HCT116 (cell line): ENCODE data around the gene DOK7. TPM values are rescaled to one million over a fixed set of nuclear protein-coding genes. Genes with fewer than 3 reads are reported as not detected.

ENCODE experiments used
- ATAC-seq: fragments of 200-7000 bp; cut with Tn5 transposase; 2 replicates; pipeline ENCODE4 v1.9.1; 2020; ENCODE audit warnings: mild to moderate bottlenecking, moderate library complexity
- BruUV-seq: library from RNA; stranded (reverse); fragments of 400-500 nt; replicated peaks from 2 replicates; lab custom pipeline; 2021; lab: Mats Ljungman, UMichigan
- CTCF ChIA-PET: fragments of 300-600 bp; sonication (Branson Sonifier 250); formaldehyde crosslinking; loops from one replicate; lab custom pipeline; 2021; ENCODE audit warnings: antibody characterized with exemption; lab: Charles Lee
- POLR2A ChIA-PET: fragments of 300-600, 350-600 bp; sonication (Branson Sonifier 250); formaldehyde crosslinking; loops from one replicate; lab custom pipeline; 2021; ENCODE audit warnings: antibody characterized with exemption; lab: Charles Lee
- RAD21 ChIA-PET, 2 experiments: fragments of 300-600 bp; sonication (Branson Sonifier 250); formaldehyde crosslinking; loops; one replicate each; lab custom pipeline; 2023; ENCODE audit warnings: low total read pairs in 2 of 2; ENCODE audit not compliant: uncharacterized antibody in 2 of 2, unreplicated experiment in 2 of 2, low non-redundant PET in 1 of 2; lab: Charles Lee
- DNase-seq: peaks from one replicate; pipeline ENCODE4 v3.0.0-alpha.2; 2010; ENCODE audit warnings: low read depth, low spot score
- H2AFZ ChIP-seq: fragments of 200-600 bp; shearing (Covaris generic), sonication (generic); 2 replicates; pipeline ENCODE4 v1.6.1; 2017; ENCODE audit warnings: low read depth, mixed run types, mixed read lengths, antibody characterized with exemption, low read length; ENCODE audit not compliant: poor library complexity, severe bottlenecking
- H3K27ac ChIP-seq: 2 replicates; pipeline ENCODE4 v1.5.1; 2012; ENCODE audit warnings: low read depth, low read length
- H3K27me3 ChIP-seq: fragments of 200-600 bp; sonication (generic); 2 replicates; pipeline ENCODE4 v1.6.1; 2016; ENCODE audit warnings: mixed run types, low read length, mixed read lengths; ENCODE audit not compliant: insufficient read depth
- H3K36me3 ChIP-seq, 2 experiments: fragments of 200-500 bp in 1 of 2; fragments of 200-600 bp in 1 of 2; sonication (Bioruptor generic) in 1 of 2; sonication (generic) in 1 of 2; 2 replicates each; pipeline versions ENCODE4 v1.5.1 to v1.6.1; 2014 to 2016; ENCODE audit warnings: low read length in 2 of 2, inconsistent platforms in 1 of 2, mixed read lengths in 1 of 2, mixed run types in 1 of 2; ENCODE audit not compliant: insufficient read depth in 2 of 2, control insufficient read depth in 1 of 2
- H3K4me1 ChIP-seq, 2 experiments: fragments of 200-600 bp in 1 of 2; sonication (generic) in 1 of 2; 2 replicates each; pipeline versions ENCODE4 v1.5.1 to v1.6.1; 2012 to 2017; ENCODE audit warnings: low read length in 2 of 2, inconsistent platforms in 1 of 2, mild to moderate bottlenecking in 1 of 2, mixed read lengths in 1 of 2, mixed run types in 1 of 2, moderate library complexity in 1 of 2; ENCODE audit not compliant: insufficient read depth in 2 of 2, control insufficient read depth in 1 of 2
- H3K4me2 ChIP-seq: fragments of 200-600 bp; sonication (generic); 2 replicates; pipeline ENCODE4 v1.6.1; 2017; ENCODE audit warnings: mixed run types, low read length, mixed read lengths
- H3K4me3 ChIP-seq, 2 experiments: fragments of 200-600 bp in 1 of 2; sonication (generic) in 1 of 2; replicated peaks in 1 of 2; 2 replicates each; pipeline ENCODE4 v1.5.1; 2011 to 2016; ENCODE audit warnings: low read length in 2 of 2, control low read depth in 1 of 2, low read depth in 1 of 2, mild to moderate bottlenecking in 1 of 2, mixed read lengths in 1 of 2, mixed run types in 1 of 2
- H3K79me2 ChIP-seq: fragments of 200-600 bp; sonication (generic); 2 replicates; pipeline ENCODE4 v1.6.1; 2017; ENCODE audit warnings: mild to moderate bottlenecking, mixed run types, low read length, moderate library complexity, mixed read lengths; ENCODE audit not compliant: insufficient read depth
- H3K9ac ChIP-seq: fragments of 200-600 bp; sonication (generic); 2 replicates; pipeline ENCODE4 v1.6.1; 2016; ENCODE audit warnings: low read length, mixed read lengths
- H3K9me2 ChIP-seq: fragments of 200-600 bp; sonication (generic), shearing (Covaris generic); 2 replicates; pipeline ENCODE4 v1.6.1; 2017; ENCODE audit warnings: mixed run types, mild to moderate bottlenecking, moderate library complexity; ENCODE audit not compliant: insufficient read depth
- H3K9me3 ChIP-seq, 2 experiments: fragments of 200-500 bp in 1 of 2; fragments of 200-600 bp in 1 of 2; sonication (Bioruptor generic) in 1 of 2; sonication (generic) in 1 of 2; 2 replicates each; pipeline ENCODE4 v1.6.1; 2014 to 2017; ENCODE audit warnings: low read length in 2 of 2, mixed read lengths in 2 of 2, inconsistent platforms in 1 of 2, low read depth in 1 of 2, mild to moderate bottlenecking in 1 of 2, mixed run types in 1 of 2, moderate library complexity in 1 of 2; ENCODE audit not compliant: control insufficient read depth in 1 of 2, insufficient read depth in 1 of 2
- H4K20me1 ChIP-seq: fragments of 200-600 bp; sonication (generic), shearing (Covaris generic); 2 replicates; pipeline ENCODE4 v1.6.1; 2017; ENCODE audit warnings: mixed run types, mild to moderate bottlenecking, moderate library complexity; ENCODE audit not compliant: insufficient read depth
- CBX3 ChIP-seq: IDR thresholded peaks from 2 replicates; pipeline ENCODE4 v1.6.1; 2012; ENCODE audit warnings: low read depth
- EZH2 ChIP-seq: fragments of 200-600 bp; sonication (generic); IDR thresholded peaks from 2 replicates; pipeline ENCODE4 v1.6.1; 2017; ENCODE audit warnings: antibody characterized with exemption, mixed run types
- JUND ChIP-seq: IDR thresholded peaks from 2 replicates; pipeline ENCODE4 v1.6.1; 2012
- MAX ChIP-seq: IDR thresholded peaks from 2 replicates; pipeline ENCODE4 v1.6.1; 2012
- POLR2A ChIP-seq: IDR thresholded peaks from 2 replicates; pipeline ENCODE4 v1.7.0; 2011; ENCODE audit warnings: borderline replicate concordance; ENCODE audit not compliant: insufficient read depth, insufficient read length; ENCODE audit errors: extremely low read depth
- SIN3A ChIP-seq: IDR thresholded peaks from 2 replicates; pipeline ENCODE4 v1.6.1; 2012; ENCODE audit warnings: low read depth
- SP1 ChIP-seq: IDR thresholded peaks from 2 replicates; pipeline ENCODE4 v1.6.1; 2012; ENCODE audit warnings: low read depth
- TCF7L2 ChIP-seq: IDR thresholded peaks from 2 replicates; pipeline ENCODE4 v1.7.0; 2011; ENCODE audit warnings: borderline replicate concordance, inconsistent platforms; ENCODE audit not compliant: insufficient read depth, insufficient read length; ENCODE audit errors: extremely low read depth
- ZBTB33 ChIP-seq: IDR thresholded peaks from 2 replicates; pipeline ENCODE4 v1.6.1; 2011; ENCODE audit warnings: mild to moderate bottlenecking, low read length, moderate library complexity; ENCODE audit not compliant: insufficient replicate concordance; ENCODE audit errors: extremely low read depth
- ZFX ChIP-seq: fragments of 450-650 bp; IDR thresholded peaks from 2 replicates; pipeline ENCODE4 v1.6.1; 2017
- intact Hi-C: fragments of 100-400 bp; cut with micrococcal nuclease; formaldehyde crosslinking; loops from 2 replicates; pipeline ENCODE4 v1.10.0; 2022
- total RNA-seq: library from RNA; stranded (reverse); gene quantifications from one replicate; pipeline ENCODE4 v1.2.1, GENCODE V29; 2021; ENCODE audit not compliant: unreplicated experiment
- TF ChIP-seq, protein P1 (sequence below), 3 experiments: fragments of 200-600 bp in 1 of 3; sonication (generic) in 1 of 3; IDR thresholded peaks in 2 of 3; conservative IDR thresholded peaks in 1 of 3; 2 replicates each; pipeline ENCODE4 v1.5.1; 2012 to 2017; ENCODE audit warnings: low read depth in 2 of 3, low read length in 2 of 3, antibody characterized with exemption in 1 of 3, borderline replicate concordance in 1 of 3, control low read depth in 1 of 3, mild to moderate bottlenecking in 1 of 3, mixed read lengths in 1 of 3, mixed run types in 1 of 3, moderate library complexity in 1 of 3; ENCODE audit not compliant: insufficient read depth in 1 of 3

The DOK7 gene
- total RNA-seq, 1 experiment from 2014 or later, result 2.4 TPM

- TF ChIP-seq TCF7L2, result no peak
Measured at GRCh38 chr4:3444351-3445110, 18.6 kb upstream of the DOK7 start (continued).

GRCh38 chr4:3445111-3445820, 17.8 kb upstream of the DOK7 start:
- Histone ChIP-seq H3K27ac (no peak overlapping the region), H3K4me3 (no peak overlapping the region), H3K4me1 (peaks cover under 1 to 7% of the 10 kb centered on the region in 2 experiments; a peak in 2 of 4 replicates), H3K4me2 (no peak overlapping the region), H3K27me3 (no peaks in the 10 kb centered on the region), H4K20me1 (no peaks in the 10 kb centered on the region), H3K36me3 (no peaks in the 10 kb centered on the region), H3K9me3 (no peaks in the 10 kb centered on the region), H3K9me2 (no peaks in the 10 kb centered on the region), H2AFZ (no peak overlapping the region), H3K9ac (no peak overlapping the region), H3K79me2 (no peaks in the 10 kb centered on the region)
- intact Hi-C loops, result no loop called here
- ATAC-seq (no peak), DNase-seq (no peak)
- POLR2A ChIA-PET, result no interaction called here
- CTCF ChIA-PET, result no interaction called here
- BruUV-seq, result no TSS peak
- TF ChIP-seq ZBTB33 (no peak), ZFX (no peak), EZH2 (no peak), CBX3 (no peak), TCF7L2 (no peak), SP1 (no peak), SIN3A (no peak), POLR2A (no peak), JUND (no peak), MAX (no peak)
- TF ChIP-seq, protein P1, sequence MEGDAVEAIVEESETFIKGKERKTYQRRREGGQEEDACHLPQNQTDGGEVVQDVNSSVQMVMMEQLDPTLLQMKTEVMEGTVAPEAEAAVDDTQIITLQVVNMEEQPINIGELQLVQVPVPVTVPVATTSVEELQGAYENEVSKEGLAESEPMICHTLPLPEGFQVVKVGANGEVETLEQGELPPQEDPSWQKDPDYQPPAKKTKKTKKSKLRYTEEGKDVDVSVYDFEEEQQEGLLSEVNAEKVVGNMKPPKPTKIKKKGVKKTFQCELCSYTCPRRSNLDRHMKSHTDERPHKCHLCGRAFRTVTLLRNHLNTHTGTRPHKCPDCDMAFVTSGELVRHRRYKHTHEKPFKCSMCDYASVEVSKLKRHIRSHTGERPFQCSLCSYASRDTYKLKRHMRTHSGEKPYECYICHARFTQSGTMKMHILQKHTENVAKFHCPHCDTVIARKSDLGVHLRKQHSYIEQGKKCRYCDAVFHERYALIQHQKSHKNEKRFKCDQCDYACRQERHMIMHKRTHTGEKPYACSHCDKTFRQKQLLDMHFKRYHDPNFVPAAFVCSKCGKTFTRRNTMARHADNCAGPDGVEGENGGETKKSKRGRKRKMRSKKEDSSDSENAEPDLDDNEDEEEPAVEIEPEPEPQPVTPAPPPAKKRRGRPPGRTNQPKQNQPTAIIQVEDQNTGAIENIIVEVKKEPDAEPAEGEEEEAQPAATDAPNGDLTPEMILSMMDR (IDR thresholded peaks at IDR 0.05 in 2 of 3, conservative IDR thresholded peaks at IDR 0.05 in 1 of 3; ENCODE audit: borderline replicate concordance in 1 of 3, insufficient read depth in 1 of 3, low read depth in 2 of 3, low read length in 2 of 3), result no peak
- RAD21 ChIA-PET, result no interaction called here
